Measurements from ENCODE around the gene PCP4L1. TPM values are rescaled to one million over a fixed set of nuclear protein-coding genes. Genes with fewer than 3 reads are reported as not detected.
"Not testable (repeated sequence)": the region's sequence is repeated elsewhere in the genome, so short reads cannot be mapped to it uniquely, and the experiment has no call there.

The PCP4L1 gene
- total RNA-seq, 2 donors from 2014 or later, result 0.34 to 0.62 TPM

DNA sequence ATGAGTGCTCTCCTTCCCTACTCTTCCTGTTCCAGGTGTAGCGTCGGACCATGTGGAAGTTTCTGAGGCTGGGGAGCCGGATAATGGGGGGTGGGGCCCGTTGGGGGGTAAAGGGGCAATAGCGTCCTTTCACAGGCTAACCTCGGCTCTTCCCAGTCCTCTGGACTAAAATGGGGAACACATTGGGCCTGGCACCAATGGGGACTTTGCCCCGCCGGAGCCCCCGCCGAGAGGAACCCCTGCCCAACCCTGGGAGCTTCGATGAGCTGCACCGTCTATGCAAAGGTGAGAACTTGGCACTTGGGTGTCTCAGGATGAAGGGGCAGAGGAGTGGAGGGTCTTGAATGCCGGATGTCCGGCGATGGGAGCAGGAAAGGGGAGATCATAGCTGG, 32.2 kb upstream of the PCP4L1 start:
- DNase-seq (no peak), ATAC-seq (peak in 1 of 2 donors; percentile 0)
- intact Hi-C loops (cut with DNase I), result loop anchor here (2.0 to 10.0 kb wide), 2 partner anchors 156 to 158 kb away; no protein-coding TSS in a partner anchor

DNA sequence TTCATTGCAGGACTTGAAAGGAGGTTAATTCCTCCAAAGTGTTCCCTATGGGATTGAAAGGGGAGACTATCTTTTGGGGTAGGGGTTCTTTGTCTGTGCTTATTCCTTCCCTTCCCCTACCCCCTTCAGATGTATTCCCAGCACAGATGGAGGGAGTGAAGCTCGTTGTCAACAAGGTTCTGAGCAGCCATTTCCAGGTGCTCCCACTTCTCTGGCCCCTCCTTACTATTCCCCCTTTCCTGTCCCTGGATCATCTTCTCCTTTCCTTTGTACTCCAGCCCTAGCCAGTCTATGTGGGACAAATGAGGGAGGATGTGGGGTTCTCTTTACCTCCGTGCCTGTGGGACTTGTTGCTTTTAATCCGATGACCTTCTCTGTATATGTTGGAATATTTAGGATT, 31.8 kb upstream of the PCP4L1 start:
- DNase-seq, result no peak
- intact Hi-C loops (cut with DNase I), result loop anchor here (2.0 to 10.0 kb wide), 2 partner anchors 156 to 158 kb away; no protein-coding TSS in a partner anchor
- no peak for ATAC-seq

GRCh38 chr1:161227196-161227871, 31.2 kb upstream of the PCP4L1 start:
- intact Hi-C loops (cut with DNase I), result loop anchor here (2.0 to 10.0 kb wide), 2 partner anchors 155 to 157 kb away; no protein-coding TSS in a partner anchor
- DNase-seq (peak; percentile 90), ATAC-seq (peak; percentile 53 to 57)

DNA sequence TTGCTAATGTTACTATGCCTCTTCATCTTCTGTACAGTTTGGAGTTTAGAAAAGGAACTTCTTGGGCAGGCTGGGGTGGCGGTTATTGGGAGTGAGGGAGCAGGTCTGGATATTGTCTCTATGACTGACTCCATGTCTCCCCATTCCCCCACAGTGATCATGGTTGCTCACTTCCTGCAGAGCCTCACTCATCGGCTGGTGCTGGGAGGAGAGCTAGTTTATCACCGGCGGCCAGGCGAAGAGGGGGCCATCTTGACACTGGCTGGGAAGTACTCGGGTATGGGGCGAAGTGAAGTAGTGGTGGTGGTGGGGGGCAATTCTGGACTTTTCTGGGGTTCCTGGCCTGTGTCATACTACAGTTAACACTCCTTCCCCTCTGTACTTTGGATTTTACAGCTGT, 30.5 kb upstream of the PCP4L1 start:
- intact Hi-C loops (cut with DNase I), result loop anchor here in 1 of 2 donors (10.0 kb wide), 1 partner anchor 157 kb away; no protein-coding TSS in a partner anchor
- ATAC-seq (no peak), DNase-seq (no peak)

DNA sequence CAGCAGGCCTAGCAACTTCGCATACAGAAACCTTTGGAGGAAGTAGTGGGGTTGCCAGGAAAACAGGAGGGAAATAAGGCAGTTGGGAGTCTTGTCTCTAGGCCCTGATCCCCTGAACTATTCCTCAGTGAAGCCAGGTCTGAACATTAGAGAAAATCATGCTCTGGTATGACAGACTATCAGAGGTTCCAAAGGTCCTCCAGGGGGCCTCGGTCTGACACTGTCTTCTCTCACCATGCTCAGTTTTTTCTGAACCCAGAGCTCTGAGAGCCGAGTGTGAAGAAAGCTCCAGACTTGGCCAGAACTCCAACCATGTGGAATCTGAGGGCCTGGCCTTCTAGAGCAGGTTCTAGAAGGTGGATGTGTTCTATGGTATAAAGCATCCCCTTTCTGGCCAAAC, 28.6 kb upstream of the PCP4L1 start:
- intact Hi-C loops (cut with DNase I), result loop anchor here in 1 of 2 donors (10.0 kb wide), 2 partner anchors 55 to 155 kb away; no protein-coding TSS in a partner anchor
- DNase-seq, result no peak
- no peak for ATAC-seq

DNA sequence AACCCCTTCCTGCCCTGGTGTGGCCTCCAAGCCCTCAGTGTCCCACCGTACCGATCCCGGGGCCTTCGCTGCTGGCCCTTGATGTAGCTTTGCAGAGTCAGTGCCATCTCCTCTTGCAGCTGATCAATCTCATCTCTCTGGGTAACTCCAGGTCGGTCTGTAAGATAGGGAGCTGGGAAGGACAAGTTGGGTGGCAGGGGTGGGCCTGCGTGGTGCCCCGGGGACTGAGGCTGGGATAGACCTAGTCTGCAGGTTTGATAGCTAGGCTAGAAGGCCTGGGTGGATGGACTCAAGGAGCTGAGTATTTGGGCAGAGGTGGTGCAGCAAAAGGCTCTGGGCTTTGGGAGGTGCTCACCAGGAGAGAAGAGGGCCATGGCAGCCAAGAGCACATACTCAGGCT, 27.8 kb upstream of the PCP4L1 start:
- intact Hi-C loops (cut with DNase I), result loop anchor here in 1 of 2 donors (10.0 kb wide), 1 partner anchor 54 kb away; no protein-coding TSS in a partner anchor
- no peak for DNase-seq
- no peak for ATAC-seq

GRCh38 chr1:161233102-161233501, 25.4 kb upstream of the PCP4L1 start:
- no peak for ATAC-seq
- DNase-seq, result no peak
- intact Hi-C loops (cut with DNase I), result loop anchor here in 1 of 2 donors (10.0 kb wide), 1 partner anchor 52 kb away; no protein-coding TSS in a partner anchor

DNA sequence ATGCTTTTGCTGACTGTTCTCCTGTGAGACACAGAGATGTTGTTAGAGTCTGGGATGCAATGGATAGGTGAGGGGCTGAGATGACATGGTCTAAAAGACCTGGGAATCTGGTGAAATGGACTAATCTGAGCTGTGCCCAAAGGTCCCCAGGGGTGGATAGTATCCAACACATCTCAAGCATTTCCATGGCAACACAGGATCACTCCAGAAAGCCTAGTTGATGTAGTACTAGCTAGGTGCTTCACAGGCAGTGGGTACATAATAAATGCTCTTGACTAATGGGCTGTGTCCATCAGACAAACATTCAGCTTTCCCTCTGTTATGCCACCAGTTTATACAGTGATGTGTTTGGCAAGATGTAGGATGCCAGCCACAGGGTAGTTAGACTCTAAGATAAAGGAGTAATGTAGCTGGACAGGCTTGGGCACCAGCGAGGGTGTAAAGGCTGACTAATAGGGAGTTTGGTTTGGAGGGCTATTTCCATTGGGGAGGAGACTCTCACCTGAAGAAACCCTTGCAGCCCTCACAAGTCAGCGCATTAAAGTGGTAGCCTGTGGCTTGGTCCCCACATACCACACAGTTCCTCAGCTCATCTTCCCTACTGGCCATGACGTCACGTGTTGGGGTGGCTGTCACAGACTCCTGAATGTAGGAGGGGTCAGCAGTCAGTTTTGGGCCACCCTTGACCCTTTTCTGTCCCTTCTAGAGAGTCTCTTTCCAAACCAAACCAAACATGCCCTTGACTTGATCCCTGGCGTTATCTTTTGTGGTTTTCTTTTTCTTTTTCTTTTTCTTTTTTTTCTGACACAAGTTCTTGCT, 22.4 kb upstream of the PCP4L1 start:
- intact Hi-C loops (cut with DNase I), result loop anchor here in 1 of 2 donors (10.0 kb wide), 1 partner anchor 49 kb away; no protein-coding TSS in a partner anchor
- DNase-seq (no peak), ATAC-seq (no peak)

- DNase-seq (no peak), ATAC-seq (no peak)
- intact Hi-C loops (cut with DNase I), result loop anchor here in 1 of 2 donors (10.0 kb wide), 1 partner anchor 47 kb away; no protein-coding TSS in a partner anchor
Observed at GRCh38 chr1:161238039-161238473, 20.5 kb upstream of the PCP4L1 start, which contains the start of gene NR1I3. Gene NR1I3 (minus strand): TSS chr1:161238203. CDS start chr1:161236565, 1,638 bp downstream.

- intact Hi-C loops (cut with DNase I), result no loop called here
- DNase-seq, result no peak
- no peak for ATAC-seq
Observed at GRCh38 chr1:161241682-161242081, 16.9 kb upstream of the PCP4L1 start.

- DNase-seq (no peak), ATAC-seq (no peak)
- intact Hi-C loops (cut with DNase I), result no loop called here
Observed at GRCh38 chr1:161242313-161242712, 16.2 kb upstream of the PCP4L1 start.

GRCh38 chr1:161244888-161245287, 13.7 kb upstream of the PCP4L1 start:
- intact Hi-C loops (cut with DNase I), result no loop called here
- ATAC-seq (no peak), DNase-seq (no peak)

GRCh38 chr1:161250100-161250499, 8.4 kb upstream of the PCP4L1 start:
- ATAC-seq; intact Hi-C loops (cut with DNase I); DNase-seq: not testable (repeated sequence)

- no peak for DNase-seq
- ATAC-seq, result no peak
- intact Hi-C loops (cut with DNase I), result no loop called here
Observed at GRCh38 chr1:161250829-161251228, 7.7 kb upstream of the PCP4L1 start.

DNA sequence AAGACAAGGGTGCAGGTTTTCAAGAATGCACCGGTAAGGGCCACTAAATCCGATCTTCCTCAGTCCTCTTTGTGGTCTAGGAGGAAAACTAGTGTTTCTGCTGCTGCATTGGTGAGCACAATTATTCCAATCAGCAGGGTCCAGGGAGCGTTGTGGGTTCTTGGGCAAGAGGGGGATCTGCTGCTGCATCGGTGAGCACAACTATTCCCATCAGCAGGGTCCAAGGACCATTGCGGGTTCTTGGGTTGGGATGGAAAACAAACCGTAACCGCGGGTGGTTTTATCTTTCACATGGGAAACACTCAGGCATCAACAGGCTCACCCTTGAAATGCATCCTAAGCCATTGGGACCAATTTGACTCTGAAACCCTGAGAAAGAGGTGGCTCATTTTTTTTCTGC, 7.0 kb upstream of the PCP4L1 start:
- no peak for DNase-seq
- intact Hi-C loops (cut with DNase I), result no loop called here
- no peak for ATAC-seq

- intact Hi-C loops (cut with DNase I); ATAC-seq; DNase-seq: not testable (repeated sequence)
Observed at GRCh38 chr1:161255302-161255701, 3.2 kb upstream of the PCP4L1 start.

DNA sequence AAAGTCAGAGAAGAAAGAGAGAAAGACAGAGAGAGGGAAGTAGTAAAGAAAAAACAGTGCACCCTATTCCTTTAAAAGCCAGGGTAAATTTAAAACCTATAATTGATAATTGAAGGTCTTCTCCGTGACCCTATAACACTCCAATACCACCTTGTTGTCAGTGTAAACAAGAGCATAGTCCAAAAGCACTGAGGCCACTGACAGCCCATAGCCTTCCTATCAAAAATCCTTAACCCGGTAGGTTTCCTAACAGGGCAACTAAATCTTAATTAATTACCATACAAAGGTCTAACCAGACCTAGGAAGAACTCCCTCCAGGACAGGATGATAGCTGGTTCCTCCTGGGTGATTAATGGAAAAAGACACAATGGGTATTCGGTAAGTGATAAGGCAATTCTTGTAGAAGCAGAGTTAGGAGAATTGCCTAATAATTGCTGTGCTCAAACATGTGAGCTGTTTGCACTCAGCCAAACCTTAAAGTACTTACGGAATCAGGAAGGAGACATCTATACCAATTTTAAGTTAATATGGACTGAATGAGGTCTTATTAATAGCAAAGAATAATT, 2.5 kb upstream of the PCP4L1 start:
- DNase-seq; ATAC-seq; intact Hi-C loops (cut with DNase I): not testable (repeated sequence)

DNA sequence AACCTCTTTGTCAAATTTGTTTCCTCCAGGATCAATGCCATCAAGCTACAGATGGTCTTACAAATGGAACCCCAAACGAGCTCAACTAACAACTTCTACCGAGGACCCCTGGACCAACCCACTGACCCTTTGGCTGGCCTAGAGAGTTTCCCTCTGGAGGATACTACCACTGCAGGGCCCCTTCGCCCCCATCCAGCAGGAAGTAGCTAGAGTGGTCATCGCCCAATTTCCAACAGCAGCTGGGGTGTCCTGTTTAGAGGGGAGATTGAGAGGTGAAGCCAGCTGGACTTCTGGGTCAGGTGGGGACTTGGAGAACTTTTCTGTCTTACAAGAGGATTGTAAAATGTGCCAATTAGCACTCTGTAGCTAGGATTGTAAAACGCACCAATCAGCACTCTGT, 1.4 kb upstream of the PCP4L1 start:
- ATAC-seq; DNase-seq; intact Hi-C loops (cut with DNase I): not testable (repeated sequence)

- no peak for ATAC-seq
- intact Hi-C loops (cut with DNase I), result no loop called here
- no peak for DNase-seq
Observed at GRCh38 chr1:161259345-161259702, 779 bp downstream of the PCP4L1 start.
